DMS79 treated with DMSO at 0.1 percent for 48 hours (cell line): ENCODE measurements around the gene PIGN.

Experiments
- DNase-seq: peaks from one replicate; lab custom pipeline; 2025; lab: John Stamatoyannopoulos, UW

Gene PIGN

DNA sequence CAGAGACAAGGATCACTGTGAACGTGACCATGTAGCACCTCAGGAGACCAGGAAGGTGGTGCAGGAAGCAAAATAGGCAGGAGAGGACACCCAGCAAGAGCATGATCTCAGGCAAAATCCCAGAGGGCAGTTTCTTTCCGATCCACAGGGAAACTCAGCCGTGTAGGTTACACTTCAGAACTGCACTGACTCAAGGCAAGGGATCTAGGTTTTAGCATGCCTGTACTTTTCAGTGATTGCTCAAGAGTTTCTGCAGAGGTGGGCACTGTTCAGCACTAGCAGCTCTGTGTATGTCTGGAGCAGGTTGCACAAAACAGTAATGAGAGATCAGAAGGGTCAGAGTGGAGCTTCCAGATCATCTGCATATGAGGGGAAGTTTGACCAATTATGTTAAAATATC is 177.3 kb downstream of the PIGN start:
- no peak for DNase-seq

DNA sequence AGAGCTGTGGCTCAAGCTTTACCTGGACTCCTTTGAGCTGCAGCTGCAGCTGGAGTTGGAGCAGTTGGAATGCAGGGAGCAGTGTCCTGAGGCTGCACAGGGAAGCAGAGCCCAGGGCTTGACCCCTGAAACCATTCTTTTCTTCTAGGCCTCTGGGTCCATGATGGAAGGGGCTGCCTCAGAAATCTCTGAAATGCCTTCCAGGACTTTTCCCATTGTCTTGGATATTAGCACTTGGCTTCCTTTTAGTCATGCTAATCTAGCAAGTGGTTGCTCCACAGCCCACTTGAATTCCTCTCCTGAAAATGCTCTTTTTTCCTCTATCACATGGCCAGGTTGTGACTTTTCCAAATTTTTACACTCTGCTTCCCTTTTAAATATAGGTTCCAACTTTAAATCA is 185.5 kb downstream of the PIGN start:
- no peak for DNase-seq

DNA sequence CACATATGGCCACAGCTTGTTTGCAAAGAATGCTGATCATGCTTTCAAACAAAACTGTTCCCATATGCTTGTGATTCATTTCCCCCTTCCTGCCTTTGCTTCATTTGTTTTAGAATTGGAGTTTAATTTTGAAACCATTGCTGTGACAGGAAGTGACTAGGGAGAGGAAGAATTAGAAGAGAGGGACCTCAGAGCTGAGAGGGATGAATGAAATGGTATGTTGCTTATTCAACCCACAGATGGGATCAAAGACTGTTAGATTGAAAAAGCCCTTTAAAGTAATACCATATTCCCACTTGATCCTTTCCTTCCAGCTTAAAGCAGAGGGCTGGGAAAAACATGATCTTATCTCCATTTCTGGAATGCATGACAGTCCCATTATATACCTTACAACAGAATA is 187.9 kb downstream of the PIGN start:
- DNase-seq = no peak

DNA sequence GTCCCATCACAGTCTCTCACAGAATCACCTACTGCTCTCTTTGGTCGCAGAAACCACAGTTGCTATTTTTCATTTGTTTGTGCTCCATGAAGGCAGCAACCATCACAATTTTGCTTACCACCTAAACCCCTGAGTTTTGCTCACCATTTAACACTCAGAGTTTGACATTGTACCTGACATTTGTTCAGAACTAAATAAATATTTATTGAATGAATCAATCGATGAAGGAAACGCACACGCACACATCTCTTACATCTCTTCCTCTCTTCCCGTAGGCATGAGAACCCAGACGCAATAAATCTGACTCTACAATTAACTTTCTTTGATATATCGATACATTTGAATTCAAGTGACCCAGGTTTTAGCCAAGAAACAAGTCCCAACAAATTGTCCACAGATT is 188.5 kb downstream of the PIGN start:
- DNase-seq = no peak

DNA sequence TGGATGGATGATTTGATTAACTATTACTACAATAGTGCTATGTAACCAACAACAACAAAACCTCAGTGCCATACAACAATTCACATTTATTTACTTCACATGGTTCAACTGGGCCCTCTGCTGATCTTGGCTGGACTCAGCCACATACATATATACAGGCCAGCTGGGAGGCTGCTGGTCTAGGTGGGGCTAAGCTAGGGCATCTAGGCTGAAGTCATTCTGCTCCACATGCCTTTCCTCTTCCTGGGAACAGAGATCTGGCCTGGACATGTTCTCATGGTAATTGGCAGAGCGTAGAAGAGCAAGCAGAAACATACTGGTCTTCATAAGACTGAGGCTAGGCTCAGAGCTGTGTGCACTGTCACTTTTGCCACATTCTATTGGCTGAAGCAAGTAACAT is 191.2 kb downstream of the PIGN start:
- DNase-seq = no peak

DNA sequence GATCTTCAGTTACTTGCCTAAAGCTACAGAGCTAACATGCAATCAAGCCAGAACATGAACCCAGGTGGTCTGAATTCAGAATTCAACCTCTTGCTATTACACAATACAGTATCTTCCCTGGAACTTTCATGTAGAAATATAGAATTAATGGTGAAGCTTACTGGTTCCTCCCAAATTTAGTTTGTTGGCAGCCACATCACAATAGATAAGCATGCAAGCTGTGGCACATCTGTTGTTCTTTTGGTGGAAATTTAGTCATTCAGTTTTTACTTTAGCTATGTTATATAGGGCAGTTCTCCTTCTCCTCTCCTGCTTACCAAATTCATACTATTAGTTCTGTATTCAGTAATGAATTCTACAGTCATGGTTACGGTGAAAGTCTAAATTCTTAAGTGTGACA is 193.0 kb downstream of the PIGN start:
- DNase-seq = no peak

DNA sequence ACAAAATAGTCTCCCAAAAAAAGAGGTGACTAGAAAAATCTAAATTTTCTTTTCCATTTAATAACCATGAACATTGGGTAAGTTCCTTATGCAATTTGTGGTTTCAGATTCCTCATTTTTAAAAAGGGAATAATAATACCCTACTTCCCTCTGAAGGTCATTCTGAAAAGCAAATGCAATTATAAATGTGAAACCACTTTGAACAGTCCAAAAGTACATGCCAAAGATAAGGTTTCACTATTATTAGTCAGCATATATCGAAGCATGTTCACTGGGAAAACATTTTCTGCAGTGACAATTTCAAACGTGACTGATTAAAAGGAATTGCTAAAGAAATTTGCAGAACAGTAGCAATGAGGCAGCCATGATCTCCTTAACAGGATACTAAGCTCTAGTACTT is 193.9 kb downstream of the PIGN start:
- DNase-seq = no peak

DNA sequence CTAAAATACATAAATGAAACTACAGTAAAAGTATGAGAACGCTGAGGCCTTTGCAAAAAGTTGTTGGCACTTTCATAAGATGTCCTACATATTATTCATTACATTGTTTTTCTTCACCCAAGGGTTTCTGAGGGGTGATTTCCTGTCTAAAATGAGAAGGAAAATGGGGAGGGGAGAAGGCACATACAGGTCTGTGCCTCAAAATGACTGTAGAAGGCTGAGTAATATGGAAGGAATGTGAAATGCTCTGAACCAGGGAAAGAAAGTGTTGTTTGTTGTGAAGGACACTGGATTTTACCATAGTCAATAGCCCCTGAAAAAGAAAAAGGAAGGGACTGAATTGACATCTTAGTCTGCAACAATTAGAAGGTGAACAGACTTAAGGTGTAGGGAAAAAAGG is 194.6 kb downstream of the PIGN start:
- no peak for DNase-seq

DNA sequence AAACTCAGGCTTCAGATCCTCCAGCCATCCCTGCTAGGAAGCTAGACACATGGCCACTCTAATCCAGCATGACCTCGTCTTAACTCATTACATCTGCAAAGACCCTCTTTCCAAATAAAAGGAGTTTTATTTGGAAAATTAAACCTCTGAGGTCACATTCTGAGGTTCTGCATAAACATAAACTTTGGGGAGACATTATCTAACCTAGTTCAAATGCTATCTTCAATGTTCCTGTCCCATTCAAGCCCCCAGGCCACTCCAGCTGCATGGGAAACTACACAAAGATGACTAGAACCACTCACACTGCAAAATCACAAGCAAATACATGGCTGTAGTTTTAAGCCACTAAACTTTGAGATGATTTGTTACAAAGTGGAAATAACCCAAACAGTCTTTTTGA is 195.0 kb downstream of the PIGN start:
- no peak for DNase-seq

DNA sequence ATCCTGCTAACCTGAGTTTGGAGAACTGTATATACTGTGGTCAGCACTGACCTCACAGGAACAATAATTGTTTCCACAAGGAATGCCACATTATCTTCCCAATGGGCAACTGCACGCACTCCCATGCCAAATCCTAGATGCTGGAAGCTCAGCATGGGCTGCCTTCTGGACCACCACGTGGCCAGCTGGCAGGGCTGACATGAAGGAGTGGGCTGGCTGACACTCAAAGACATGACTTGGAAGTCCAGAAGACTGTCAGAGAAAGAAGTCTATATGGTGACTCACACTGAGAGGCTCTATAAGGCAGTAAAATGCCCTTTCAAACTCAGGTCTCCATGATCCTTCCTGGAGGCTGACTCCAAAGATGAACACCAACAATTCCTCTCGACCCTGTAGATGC is 195.7 kb downstream of the PIGN start:
- DNase-seq = no peak
